GM23248 (cell line): ENCODE data around the gene CEP95.
"Not testable (repeated sequence)": the region's sequence is repeated elsewhere in the genome, so short reads cannot be mapped to it uniquely, and the experiment has no call there.

Source experiments
- EZH2 ChIP-seq: fragments of 200-600 bp; sonication (generic); IDR thresholded peaks from 2 replicates; pipeline ENCODE4 v1.6.1; 2018; ENCODE audit warnings: antibody characterized with exemption, mild to moderate bottlenecking; ENCODE audit not compliant: insufficient read depth, poor library complexity, severe bottlenecking
- EZH2phosphoT487 ChIP-seq: fragments of 200-600 bp; sonication (generic); IDR thresholded peaks from 2 replicates; pipeline ENCODE4 v1.6.1; 2018; ENCODE audit warnings: antibody characterized with exemption, moderate library complexity, mild to moderate bottlenecking, low read depth; ENCODE audit not compliant: insufficient read depth

GRCh38 chr17:64495300-64495699, 11.5 kb upstream of the CEP95 start:
- not testable (repeated sequence) for TF ChIP-seq EZH2, EZH2phosphoT487
